ENCODE measurements around the gene C1orf56. TPM values are rescaled to one million over a fixed set of nuclear protein-coding genes. Genes with fewer than 3 reads are reported as not detected.

The C1orf56 gene
- total RNA-seq, 2 donors from 2014 or later, result 0.91 to 1.0 TPM

DNA sequence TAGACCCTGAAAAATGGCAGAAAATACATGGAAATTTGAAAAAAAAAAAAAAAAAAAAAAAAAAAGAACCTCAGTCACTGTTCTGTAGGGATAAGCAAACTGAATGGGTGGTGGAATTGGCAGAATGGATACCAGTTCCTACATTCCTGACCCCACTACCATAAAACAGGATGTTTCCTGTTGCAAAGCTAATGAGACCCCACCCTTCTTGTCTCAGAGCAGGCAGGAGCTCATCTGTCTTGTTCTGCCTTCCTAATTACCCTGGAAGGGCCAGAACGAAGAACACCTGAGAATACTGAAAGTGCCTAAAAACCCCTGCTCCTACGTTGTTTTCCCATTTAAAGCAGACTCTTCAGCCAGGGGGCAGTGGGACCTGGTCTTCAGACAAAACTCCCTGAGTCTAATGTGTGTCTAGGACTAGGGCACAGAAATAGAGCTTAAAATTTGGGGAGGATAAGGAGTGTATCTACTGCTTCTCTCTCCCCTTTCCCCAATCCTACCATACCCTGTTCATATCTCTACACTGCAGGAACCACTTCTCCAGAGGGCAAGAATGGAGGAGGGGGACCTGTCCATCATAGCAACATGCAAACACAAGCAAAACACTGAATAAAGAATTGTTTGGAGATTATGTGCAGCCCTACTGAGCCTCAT is 3.9 kb downstream of the C1orf56 start:
- no peaks in the 10 kb centered on the region for H3K9me3 Mint-ChIP-seq
- ATAC-seq, result no peak
- no peak for DNase-seq (ENCODE audit: low spot score in 2 of 2)
- peaks cover 18 to 22% of the 10 kb centered on the region in 2 donors for H3K36me3 Mint-ChIP-seq
- peak overlapping the region in 1 of 2 donors; percentile 36 for H3K27ac Mint-ChIP-seq

GRCh38 chr1:151054971-151055547 is 7.5 kb downstream of the C1orf56 start:
- DNase-seq (ENCODE audit: low spot score in 2 of 2) (no peak), ATAC-seq (no peak)
- Mint-ChIP-seq H3K9me3 (no peaks in the 10 kb centered on the region), H3K36me3 (peaks cover 50 to 55% of the 10 kb centered on the region in 2 donors), H3K27ac (peak overlapping the region; percentile 98 to 99)

DNA sequence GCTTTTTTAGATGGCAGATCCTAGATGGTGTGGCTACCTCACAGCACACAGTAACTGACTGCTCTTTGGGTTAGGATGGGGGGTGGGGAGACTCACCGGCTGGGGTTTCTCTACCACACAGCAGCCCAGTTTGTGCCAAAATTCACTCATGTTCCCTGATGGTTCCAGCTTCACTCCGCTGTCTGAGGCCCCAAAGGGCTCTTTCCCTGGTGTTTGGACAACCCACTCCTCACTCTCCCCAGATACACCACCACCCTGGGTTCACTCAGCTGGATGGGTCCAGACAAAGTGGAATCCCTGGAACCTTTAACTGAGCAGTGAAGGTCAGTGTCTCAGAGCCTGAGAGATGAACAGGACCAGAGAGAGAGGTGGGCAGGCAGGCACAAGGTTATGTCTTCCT is 8.0 kb downstream of the C1orf56 start:
- Mint-ChIP-seq H3K27ac (peak overlapping the region; percentile 98 to 99), H3K36me3 (peaks cover 50 to 55% of the 10 kb centered on the region in 2 donors), H3K9me3 (no peaks in the 10 kb centered on the region)
- ATAC-seq, result no peak
- DNase-seq (ENCODE audit: low spot score in 2 of 2), result no peak

- Mint-ChIP-seq H3K27ac (peak overlapping the region; percentile 98 to 99), H3K36me3 (peaks cover 50 to 55% of the 10 kb centered on the region in 2 donors), H3K9me3 (no peaks in the 10 kb centered on the region)
- no peak for ATAC-seq
- DNase-seq (ENCODE audit: low spot score in 2 of 2), result peak in 1 of 2 donors; percentile 16
These were observed 8.6 kb downstream of the C1orf56 start for GRCh38 chr1:151056149-151056548.

DNA sequence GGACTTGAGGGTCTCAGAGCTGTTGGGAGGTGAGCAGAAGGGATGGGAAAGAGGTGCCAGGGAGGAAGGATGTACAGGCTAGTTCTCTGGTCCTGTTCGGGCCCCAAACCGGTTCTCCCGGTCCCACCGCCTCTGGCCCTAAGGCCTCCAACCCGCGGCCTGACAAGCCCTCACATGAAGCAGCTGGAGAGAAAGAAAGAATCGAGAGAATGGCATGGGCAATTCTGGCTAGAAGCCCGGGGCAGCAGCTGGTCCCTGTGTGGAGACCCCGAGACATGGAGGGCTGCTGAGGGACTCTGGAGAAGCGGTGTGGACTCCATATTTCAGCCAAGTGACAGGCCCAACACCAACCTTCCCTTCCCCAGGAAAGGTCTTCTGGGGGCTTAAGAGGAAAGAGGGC is 11.1 kb downstream of the C1orf56 start:
- DNase-seq (ENCODE audit: low spot score in 2 of 2) (peak in 1 of 2 donors; percentile 33), ATAC-seq (no peak)
- Mint-ChIP-seq H3K27ac (peak overlapping the region; percentile 98 to 99), H3K36me3 (peaks cover 49 to 55% of the 10 kb centered on the region in 2 donors), H3K9me3 (no peaks in the 10 kb centered on the region)

GRCh38 chr1:151059109-151060006 is 11.8 kb downstream of the C1orf56 start, which contains the start of gene CDC42SE1:
Gene CDC42SE1, minus strand, starts transcription at chr1:151059622. Its CDS starts 3,892 bp downstream, at chr1:151055730.
- H3K36me3 Mint-ChIP-seq, result peaks cover 43 to 51% of the 10 kb centered on the region in 2 donors
- DNase-seq (ENCODE audit: low spot score in 2 of 2) (peak; percentile 85 to 86), ATAC-seq (peak; percentile 66 to 90)
- no peaks in the 10 kb centered on the region for H3K9me3 Mint-ChIP-seq
- peak within 1 kb of the TSS; percentile 98 to 99 for H3K27ac Mint-ChIP-seq

DNA sequence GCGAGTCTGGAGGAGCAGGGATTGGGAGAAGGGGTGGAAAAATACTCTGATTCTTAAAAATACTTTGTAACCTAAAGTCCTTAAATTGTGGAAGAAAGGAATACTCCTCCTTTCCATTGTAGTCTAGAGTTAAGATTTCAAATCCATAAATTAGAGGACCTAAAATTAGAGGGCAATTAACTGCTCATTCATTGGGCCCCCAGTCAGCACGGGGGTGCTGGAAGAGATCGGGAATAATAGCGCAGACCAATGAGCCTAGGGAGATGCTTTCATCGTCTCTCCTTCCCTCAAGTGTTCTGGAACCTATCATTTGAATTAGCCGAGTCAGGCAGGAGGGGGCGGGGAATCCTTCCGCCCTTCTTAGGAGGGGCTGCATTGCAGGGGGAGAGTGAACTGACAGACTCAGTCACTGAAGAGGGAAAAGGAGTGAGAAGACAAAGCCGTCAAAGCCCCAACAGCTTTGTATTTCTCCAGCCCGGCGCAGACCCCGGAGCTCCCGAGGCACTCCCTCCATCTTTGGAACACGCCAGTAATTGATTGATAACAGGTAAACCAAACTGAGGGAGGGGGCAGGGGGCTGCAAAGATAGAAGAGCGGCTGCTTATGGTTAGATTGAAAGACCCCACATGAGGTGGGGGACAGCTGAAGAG is 12.6 kb downstream of the C1orf56 start, which contains the start of gene MLLT11:
Gene MLLT11 (plus strand): TSS at position 391 of the 650 bp plus-strand sequence. CDS start 6,828 bp downstream, outside the sequence.
- DNase-seq (ENCODE audit: low spot score in 2 of 2) (peak in 1 of 2 donors; percentile 12), ATAC-seq (no peak)
- Mint-ChIP-seq H3K27ac (peak within 1 kb of the TSS; percentile 98 to 99), H3K9me3 (no peaks in the 10 kb centered on the region), H3K36me3 (peaks cover 35 to 43% of the 10 kb centered on the region in 2 donors)

DNA sequence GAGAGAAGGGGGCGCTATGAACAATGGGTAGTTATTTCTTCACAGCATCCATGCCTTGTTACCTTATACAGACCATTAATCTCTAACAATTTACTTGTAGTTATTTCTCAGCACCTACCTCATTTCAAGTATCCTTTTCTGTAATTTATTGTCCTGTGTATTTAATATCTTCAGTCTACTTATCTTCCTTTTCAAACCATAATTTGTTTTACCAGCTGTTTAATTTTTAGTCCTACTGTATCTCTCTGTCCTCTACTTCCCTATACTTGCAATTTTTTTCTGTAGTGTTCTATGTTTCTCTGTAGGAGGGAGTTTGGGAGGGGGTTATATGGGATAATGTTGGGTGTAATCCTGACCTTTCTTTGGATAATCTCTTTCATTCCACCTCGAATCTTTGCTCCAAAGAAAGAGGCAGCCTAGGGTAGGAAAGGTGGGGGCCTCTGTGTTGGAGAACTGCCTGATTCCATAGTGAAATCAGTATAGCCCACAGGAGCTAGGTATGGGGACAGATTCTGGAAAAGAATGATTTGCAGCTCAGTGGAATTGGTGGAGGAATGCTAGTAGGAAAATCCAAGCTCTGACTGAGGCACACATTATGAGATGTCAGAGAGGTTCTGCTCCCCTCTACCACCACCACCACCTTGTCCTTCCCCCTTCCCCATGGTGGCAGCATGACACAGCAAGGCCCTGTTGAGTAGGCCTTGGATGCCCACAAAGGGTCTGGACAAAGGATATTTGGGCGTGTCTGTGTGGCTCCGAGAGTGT is 13.3 kb downstream of the C1orf56 start:
- no peaks in the 10 kb centered on the region for H3K9me3 Mint-ChIP-seq
- peak overlapping the region; percentile 71 to 98 for H3K27ac Mint-ChIP-seq
- H3K36me3 Mint-ChIP-seq, result peaks cover 34 to 38% of the 10 kb centered on the region in 2 donors
- no peak for DNase-seq (ENCODE audit: low spot score in 2 of 2)
- no peak for ATAC-seq

DNA sequence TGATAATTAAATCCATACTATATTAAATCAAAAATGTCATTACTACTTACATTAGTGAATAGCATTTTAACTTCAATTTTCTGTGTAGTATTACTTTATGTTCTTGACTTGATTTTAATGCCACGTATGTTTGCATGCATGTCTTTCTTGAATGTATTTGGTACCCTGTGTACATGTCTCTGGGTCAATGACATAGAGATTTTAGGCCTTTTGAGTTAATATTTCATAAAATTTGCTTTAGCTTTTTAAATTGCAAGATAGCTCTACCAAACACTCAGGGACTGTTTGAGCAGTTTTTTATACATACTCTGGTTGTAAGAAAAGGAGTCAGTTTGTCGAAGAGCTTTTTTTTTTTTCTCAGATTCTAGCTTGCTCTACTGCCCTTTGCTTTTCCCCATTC is 14.2 kb downstream of the C1orf56 start:
- Mint-ChIP-seq H3K9me3 (no peaks in the 10 kb centered on the region), H3K36me3 (peaks cover 30 to 31% of the 10 kb centered on the region in 2 donors)
- no peak for ATAC-seq

DNA sequence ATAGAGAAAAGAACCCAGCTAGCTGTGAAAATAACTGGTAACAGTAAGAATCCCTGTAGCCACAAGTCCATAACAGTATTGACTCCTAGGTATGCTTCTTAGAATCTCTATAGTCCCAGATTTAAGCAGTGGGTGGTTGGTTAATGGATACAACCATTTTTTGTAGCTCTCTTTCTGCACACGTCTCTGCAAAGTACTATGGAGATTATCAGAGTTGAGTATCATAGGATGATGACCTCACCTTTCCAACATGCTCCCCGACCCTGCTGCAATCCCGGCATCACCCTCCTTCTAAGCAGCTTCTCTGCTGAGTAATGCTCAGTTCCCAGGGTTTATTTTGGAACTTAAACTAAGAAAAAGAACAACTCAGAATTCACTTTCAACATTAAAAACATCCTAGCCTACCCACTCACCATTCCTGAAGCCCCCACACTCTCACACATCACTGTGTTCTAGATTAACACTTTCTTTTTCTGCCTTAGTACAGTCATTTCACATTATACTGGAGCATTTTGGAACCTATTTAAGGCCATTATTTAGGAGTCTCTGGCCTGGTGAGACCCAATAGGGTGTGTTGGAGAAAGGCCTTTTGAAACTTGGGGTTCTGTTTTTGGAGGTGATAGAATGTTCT is 15.3 kb downstream of the C1orf56 start:
- H3K9me3 Mint-ChIP-seq, result no peaks in the 10 kb centered on the region
- H3K36me3 Mint-ChIP-seq, result peaks cover 18 to 20% of the 10 kb centered on the region in 2 donors
- no peak overlapping the region for H3K27ac Mint-ChIP-seq
- DNase-seq (ENCODE audit: low spot score in 2 of 2) (no peak), ATAC-seq (no peak)

More for the DNA sequence above, 14.2 kb downstream of the C1orf56 start:
- H3K27ac Mint-ChIP-seq, result no peak overlapping the region
- no peak for DNase-seq (ENCODE audit: low spot score in 2 of 2)

- H3K27ac Mint-ChIP-seq, result no peak overlapping the region
- no peaks in the 10 kb centered on the region for H3K9me3 Mint-ChIP-seq
- peaks cover 2% of the 10 kb centered on the region in 2 donors for H3K36me3 Mint-ChIP-seq
- ATAC-seq, result no peak
- DNase-seq (ENCODE audit: low spot score in 2 of 2), result no peak
These were observed 17.6 kb downstream of the C1orf56 start for GRCh38 chr1:151065089-151065645.

GRCh38 chr1:151067185-151067584 is 19.6 kb downstream of the C1orf56 start:
- ATAC-seq (no peak), DNase-seq (ENCODE audit: low spot score in 2 of 2) (peak in 1 of 2 donors; percentile 9)
- H3K9me3 Mint-ChIP-seq, result no peaks in the 10 kb centered on the region
- no peak overlapping the region for H3K27ac Mint-ChIP-seq
- peaks cover 7 to 10% of the 10 kb centered on the region in 2 donors for H3K36me3 Mint-ChIP-seq

GRCh38 chr1:151069103-151069486 is 21.5 kb downstream of the C1orf56 start:
- Mint-ChIP-seq H3K27ac (peak overlapping the region; percentile 99 to 100), H3K36me3 (peaks cover 7 to 10% of the 10 kb centered on the region in 2 donors), H3K9me3 (no peaks in the 10 kb centered on the region)
- DNase-seq (ENCODE audit: low spot score in 2 of 2) (no peak), ATAC-seq (no peak)

DNA sequence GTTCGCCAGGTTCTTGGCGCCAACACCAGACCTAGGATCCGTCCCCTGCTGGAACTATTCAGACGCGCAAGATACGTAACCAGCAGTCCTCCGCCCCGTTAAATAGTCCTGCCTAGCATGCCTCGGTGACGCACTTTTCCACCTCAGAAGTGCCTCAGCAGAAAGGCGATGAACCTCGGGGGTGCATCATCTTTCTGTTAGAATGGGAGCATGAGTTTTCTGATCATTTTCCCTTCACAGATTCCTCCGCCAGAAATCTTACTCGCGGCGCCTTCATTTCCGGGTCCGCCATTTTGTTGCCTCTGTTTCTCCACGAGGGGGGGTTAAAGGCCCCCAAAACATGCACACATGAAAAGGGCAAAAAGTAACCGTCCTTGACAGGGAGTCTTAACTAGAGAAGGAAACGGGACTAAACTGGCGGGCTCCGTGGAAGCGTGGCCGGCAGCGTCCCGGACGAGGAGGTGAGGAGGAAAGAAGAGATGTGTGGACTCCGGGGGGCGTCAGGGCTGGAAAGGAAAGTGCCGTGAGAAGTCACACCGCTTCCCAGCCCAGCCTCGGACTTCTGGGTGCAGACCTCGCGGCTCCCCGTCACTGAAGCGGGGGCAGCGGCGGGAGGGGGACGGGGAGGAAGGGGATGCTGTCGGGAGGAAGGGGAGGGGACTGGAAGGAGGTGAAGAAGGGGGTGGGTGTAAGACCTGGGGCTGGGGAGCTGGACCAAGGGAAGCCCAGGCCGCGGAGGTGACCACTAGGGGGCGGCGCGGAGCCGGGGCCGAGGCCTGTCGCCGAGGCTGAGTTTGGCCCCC is 23.1 kb downstream of the C1orf56 start, which contains the start of gene GABPB2:
Gene GABPB2 (plus strand): TSS at position 288 of the 803 bp plus-strand sequence. CDS start 17,429 bp downstream, outside the sequence.
- Mint-ChIP-seq H3K27ac (peak within 1 kb of the TSS; percentile 99 to 100), H3K36me3 (peaks cover 7 to 10% of the 10 kb centered on the region in 2 donors), H3K9me3 (no peaks in the 10 kb centered on the region)
- ATAC-seq (peak; percentile 91 to 92), DNase-seq (ENCODE audit: low spot score in 2 of 2) (peak; percentile 88 to 96)

All from activated naive CD4-positive, alpha-beta T cell treated with anti-CD3 and anti-CD28 coated beads, Interleukin-2, amount 50 U/mL, for 72 hours (primary cell).